HG03442 (cell line): Measurements from ENCODE around the gene CELF4.
"Not testable (repeated sequence)": the region's sequence is repeated elsewhere in the genome, so short reads cannot be mapped to it uniquely, and the experiment has no call there.

Experiments
- ATAC-seq: cut with Tn5 transposase; IDR thresholded peaks from one replicate; pipeline ENCODE4 v1.9.1; 2021; ENCODE audit warnings: mild to moderate bottlenecking, moderate library complexity; ENCODE audit not compliant: unreplicated experiment

CELF4 gene

GRCh38 chr18:37473195-37473840 lies 92.3 kb downstream of the CELF4 start:
- ATAC-seq: no peak

GRCh38 chr18:37471637-37472036 lies 94.0 kb downstream of the CELF4 start:
- no peak for ATAC-seq

GRCh38 chr18:37470986-37471385 lies 94.6 kb downstream of the CELF4 start:
- ATAC-seq: no peak

- no peak for ATAC-seq
Measured at GRCh38 chr18:37467002-37467662, 98.5 kb downstream of the CELF4 start.

GRCh38 chr18:37465958-37466357 lies 99.6 kb downstream of the CELF4 start:
- no peak for ATAC-seq

GRCh38 chr18:37464257-37464656 lies 101.3 kb downstream of the CELF4 start:
- ATAC-seq: no peak

GRCh38 chr18:37461329-37461728 lies 104.3 kb downstream of the CELF4 start:
- ATAC-seq: not testable (repeated sequence)

- no peak for ATAC-seq
Measured at GRCh38 chr18:37460604-37461003, 105.0 kb downstream of the CELF4 start.

GRCh38 chr18:37458697-37459096 lies 106.9 kb downstream of the CELF4 start:
- no peak for ATAC-seq

- no peak for ATAC-seq
Measured at GRCh38 chr18:37457753-37458152, 107.8 kb downstream of the CELF4 start.

- ATAC-seq: no peak
Measured at GRCh38 chr18:37457341-37457740, 108.3 kb downstream of the CELF4 start.

- ATAC-seq: no peak
Measured at GRCh38 chr18:37456873-37457272, 108.7 kb downstream of the CELF4 start.

GRCh38 chr18:37456395-37456794 lies 109.2 kb downstream of the CELF4 start:
- ATAC-seq: no peak

GRCh38 chr18:37453752-37454151 lies 111.8 kb downstream of the CELF4 start:
- ATAC-seq: no peak

GRCh38 chr18:37452682-37453385 lies 112.8 kb downstream of the CELF4 start:
- no peak for ATAC-seq

- no peak for ATAC-seq
Measured at GRCh38 chr18:37452015-37452414, 113.6 kb downstream of the CELF4 start.

- no peak for ATAC-seq
Measured at GRCh38 chr18:37451239-37451825, 114.3 kb downstream of the CELF4 start.

GRCh38 chr18:37450434-37451132 lies 115.0 kb downstream of the CELF4 start:
- ATAC-seq: no peak

GRCh38 chr18:37449618-37450017 lies 116.0 kb downstream of the CELF4 start:
- ATAC-seq: no peak

- no peak for ATAC-seq
Measured at GRCh38 chr18:37448946-37449345, 116.7 kb downstream of the CELF4 start.
